ENCODE data around the gene CPAMD8. TPM values are rescaled to one million over a fixed set of nuclear protein-coding genes. Genes with fewer than 3 reads are reported as not detected.

The CPAMD8 gene
- total and polyA plus RNA-seq, 2 experiments from 2014 or later: 7.9 to 17.6 TPM

GRCh38 chr19:16957151-16957701 lies 69.4 kb downstream of the CPAMD8 start:
- peak overlapping the region; percentile 52 for H3K4me2 ChIP-seq
- H3K4me3 ChIP-seq: no peak overlapping the region
- H3K9me3 ChIP-seq (ENCODE audit: low read depth): no peaks in the 10 kb centered on the region
- DNase-seq (ENCODE audit: low spot score): no peak
- no peak overlapping the region for H2AFZ ChIP-seq
- TF ChIP-seq EZH2 (IDR thresholded peaks at IDR 0.05; ENCODE audit: borderline replicate concordance) (no peak), EZH2phosphoT487 (IDR thresholded peaks at IDR 0.05; ENCODE audit: low read depth, severe bottlenecking, unreplicated experiment) (no peak), CTCF (IDR thresholded peaks at IDR 0.05; ENCODE audit: poor library complexity) (no peak)
- H4K20me1 ChIP-seq (ENCODE audit: insufficient read depth, poor library complexity, severe bottlenecking): no peaks in the 10 kb centered on the region
- no peaks in the 10 kb centered on the region for H3K79me2 ChIP-seq
- H3K9me2 ChIP-seq (replicated peaks; ENCODE audit: insufficient read depth): no peaks in the 10 kb centered on the region
- H3K4me1 ChIP-seq (ENCODE audit: insufficient read depth): peaks cover 3% of the 10 kb centered on the region
- 67% methylated on average over 9 of the region's 9 CpGs for whole genome bisulfite sequencing (ENCODE audit: low lambda C conversion rate, missing lambda C conversion rate)
- no peaks in the 10 kb centered on the region for H3K36me3 ChIP-seq (replicated peaks; ENCODE audit: insufficient read depth, low read depth)
- no peaks in the 10 kb centered on the region for H3K27me3 ChIP-seq
- H3K27ac ChIP-seq: peak overlapping the region; percentile 18

- Histone ChIP-seq H3K79me2 (no peaks in the 10 kb centered on the region), H3K27me3 (no peaks in the 10 kb centered on the region), H3K4me3 (no peak overlapping the region), H3K4me1 (ENCODE audit: insufficient read depth) (peaks cover 3% of the 10 kb centered on the region), H3K9me3 (ENCODE audit: low read depth) (no peaks in the 10 kb centered on the region), H3K36me3 (replicated peaks; ENCODE audit: insufficient read depth, low read depth) (no peaks in the 10 kb centered on the region), H3K4me2 (no peak overlapping the region), H4K20me1 (ENCODE audit: insufficient read depth, poor library complexity, severe bottlenecking) (no peaks in the 10 kb centered on the region), H3K27ac (no peak overlapping the region), H2AFZ (no peak overlapping the region), H3K9me2 (replicated peaks; ENCODE audit: insufficient read depth) (no peaks in the 10 kb centered on the region)
- TF ChIP-seq CTCF (IDR thresholded peaks at IDR 0.05; ENCODE audit: poor library complexity) (no peak), EZH2 (IDR thresholded peaks at IDR 0.05; ENCODE audit: borderline replicate concordance) (no peak), EZH2phosphoT487 (IDR thresholded peaks at IDR 0.05; ENCODE audit: low read depth, severe bottlenecking, unreplicated experiment) (no peak)
- DNase-seq (ENCODE audit: low spot score): no peak
- 86% methylated on average over 4 of the region's 4 CpGs for WGBS (ENCODE audit: low lambda C conversion rate, missing lambda C conversion rate)
Observed at GRCh38 chr19:16955161-16955560, 71.4 kb downstream of the CPAMD8 start.

GRCh38 chr19:16952046-16952445 lies 74.6 kb downstream of the CPAMD8 start:
- Histone ChIP-seq H4K20me1 (ENCODE audit: insufficient read depth, poor library complexity, severe bottlenecking) (no peaks in the 10 kb centered on the region), H3K36me3 (replicated peaks; ENCODE audit: insufficient read depth, low read depth) (no peaks in the 10 kb centered on the region), H3K27ac (no peak overlapping the region), H3K4me1 (ENCODE audit: insufficient read depth) (no peaks in the 10 kb centered on the region), H3K79me2 (no peaks in the 10 kb centered on the region), H3K27me3 (no peaks in the 10 kb centered on the region), H3K9me2 (replicated peaks; ENCODE audit: insufficient read depth) (no peaks in the 10 kb centered on the region), H3K4me3 (no peak overlapping the region), H3K9me3 (ENCODE audit: low read depth) (no peaks in the 10 kb centered on the region), H3K4me2 (no peak overlapping the region), H2AFZ (no peak overlapping the region)
- DNase-seq (ENCODE audit: low spot score): no peak
- TF ChIP-seq EZH2 (IDR thresholded peaks at IDR 0.05; ENCODE audit: borderline replicate concordance): no peak
- WGBS (ENCODE audit: low lambda C conversion rate, missing lambda C conversion rate): 95% methylated on average over 9 of the region's 9 CpGs

GRCh38 chr19:16951529-16951928 lies 75.1 kb downstream of the CPAMD8 start:
- H3K27ac ChIP-seq: no peak overlapping the region
- H3K27me3 ChIP-seq: no peaks in the 10 kb centered on the region
- H3K9me2 ChIP-seq (replicated peaks; ENCODE audit: insufficient read depth): no peaks in the 10 kb centered on the region
- H3K4me3 ChIP-seq: no peak overlapping the region
- H2AFZ ChIP-seq: no peak overlapping the region
- H3K4me2 ChIP-seq: no peak overlapping the region
- no peaks in the 10 kb centered on the region for H3K79me2 ChIP-seq
- no peaks in the 10 kb centered on the region for H3K9me3 ChIP-seq (ENCODE audit: low read depth)
- no peaks in the 10 kb centered on the region for H3K36me3 ChIP-seq (replicated peaks; ENCODE audit: insufficient read depth, low read depth)
- H4K20me1 ChIP-seq (ENCODE audit: insufficient read depth, poor library complexity, severe bottlenecking): no peaks in the 10 kb centered on the region
- no peak for TF ChIP-seq EZH2phosphoT487 (IDR thresholded peaks at IDR 0.05; ENCODE audit: low read depth, severe bottlenecking, unreplicated experiment)
- TF ChIP-seq EZH2 (IDR thresholded peaks at IDR 0.05; ENCODE audit: borderline replicate concordance): no peak
- TF ChIP-seq CTCF (IDR thresholded peaks at IDR 0.05; ENCODE audit: poor library complexity): no peak
- H3K4me1 ChIP-seq (ENCODE audit: insufficient read depth): no peaks in the 10 kb centered on the region
- 93% methylated on average over 6 of the region's 6 CpGs for WGBS (ENCODE audit: low lambda C conversion rate, missing lambda C conversion rate)
- DNase-seq (ENCODE audit: low spot score): no peak
